ENCODE results near the gene MRPS9. TPM values are rescaled to one million over a fixed set of nuclear protein-coding genes. Genes with fewer than 3 reads are reported as not detected.

MRPS9 gene
- total and polyA plus RNA-seq, 2 experiments from 2014 or later, result 64.7 to 78.9 TPM

- Histone ChIP-seq H4K20me1 (replicated peaks; ENCODE audit: insufficient read depth) (no peaks in the 10 kb centered on the region), H3K4me2 (no peak overlapping the region), H2AFZ (no peak overlapping the region), H3K27me3 (ENCODE audit: insufficient read depth) (no peaks in the 10 kb centered on the region), H3K9me2 (ENCODE audit: insufficient read depth) (no peaks in the 10 kb centered on the region), H3K36me3 (ENCODE audit: insufficient read depth) (peaks cover 8% of the 10 kb centered on the region), H3K4me1 (ENCODE audit: insufficient read depth) (no peaks in the 10 kb centered on the region), H3F3A (replicated peaks; ENCODE audit: low read depth) (no peaks in the 10 kb centered on the region), H3K79me2 (replicated peaks; ENCODE audit: insufficient read depth) (no peaks in the 10 kb centered on the region), H3K27ac (ENCODE audit: low read depth) (no peak overlapping the region), H3K4me3 (no peak overlapping the region)
- DNase-seq (ENCODE audit: low spot score) (no peak), ATAC-seq (no peak)
- TF ChIP-seq ZNF331 (CRISPR knock-in tag; IDR thresholded peaks at IDR 0.05; ENCODE audit: low read depth), result no peak
- no peak for TF ChIP-seq ETS1 (IDR thresholded peaks at IDR 0.05)
- no peak for TF ChIP-seq ZNF462 (CRISPR knock-in tag; IDR thresholded peaks at IDR 0.05)
- no peak for TF ChIP-seq NANOG (IDR thresholded peaks at IDR 0.05; ENCODE audit: borderline replicate concordance)
- no peak for TF ChIP-seq EZH2 (IDR thresholded peaks at IDR 0.05; ENCODE audit: low read depth, unreplicated experiment)
- no peak for TF ChIP-seq CREB1 (CRISPR knock-in tag; IDR thresholded peaks at IDR 0.05; ENCODE audit: low read depth)
- TF ChIP-seq CTCF (conservative IDR thresholded peaks at IDR 0.05; ENCODE audit: low read depth in 2 of 2), result no peak
- no peak for TF ChIP-seq POLR2AphosphoS5 (IDR thresholded peaks at IDR 0.05; ENCODE audit: low read depth)
- TF ChIP-seq JUNB (IDR thresholded peaks at IDR 0.05; ENCODE audit: unreplicated experiment), result no peak
- H3K27ac Mint-ChIP-seq, result no peak overlapping the region
- H3K27me3 Mint-ChIP-seq (ENCODE audit: insufficient read depth, low read depth, poor library complexity), result no peaks in the 10 kb centered on the region
- peaks cover 14% of the 10 kb centered on the region for H3K36me3 Mint-ChIP-seq (ENCODE audit: low read depth)
- no peaks in the 10 kb centered on the region for H3K9me3 Mint-ChIP-seq
- H3K4me1 Mint-ChIP-seq, result no peaks in the 10 kb centered on the region
- no peak overlapping the region for H3K4me3 Mint-ChIP-seq
These were observed 52.2 kb downstream of the MRPS9 start for GRCh38 chr2:105090091-105090490.

Measured in GM23338 (cell line).